ENCODE data around the gene CA6.

CA6 gene

DNA sequence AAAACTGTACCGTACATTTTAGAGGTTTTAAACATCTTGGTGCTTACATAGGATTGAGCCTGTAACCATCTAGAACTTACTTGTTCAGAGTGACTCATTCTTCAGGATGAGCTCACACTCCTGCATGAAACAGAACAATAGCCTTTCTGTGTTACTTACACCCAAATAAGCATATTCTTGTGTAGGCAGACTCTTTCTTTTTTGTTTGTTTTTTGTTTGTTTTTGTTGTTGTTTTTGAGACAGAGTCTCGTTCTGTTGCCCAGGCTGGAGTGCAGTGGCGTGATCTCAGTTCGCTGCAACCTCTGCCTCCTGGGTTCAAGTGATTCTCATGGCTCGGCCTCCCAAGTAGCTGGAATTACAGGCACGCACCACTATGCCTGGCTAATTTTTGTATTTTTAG lies 3.8 kb upstream of the CA6 start:
- Histone ChIP-seq H3K27ac (ENCODE audit: low read length) (no peak overlapping the region), H3K36me3 (replicated peaks; ENCODE audit: insufficient read depth, low read length) (no peaks in the 10 kb centered on the region), H3K4me3 (ENCODE audit: low read length) (no peak overlapping the region), H3F3A (ENCODE audit: insufficient read depth, low read length) (no peaks in the 10 kb centered on the region), H3K4me2 (ENCODE audit: low read depth, low read length) (no peak overlapping the region), H4K20me1 (ENCODE audit: insufficient read depth, low read length) (no peaks in the 10 kb centered on the region), H3K4me1 (ENCODE audit: low read length) (no peaks in the 10 kb centered on the region), H3K9ac (ENCODE audit: low read length) (no peak overlapping the region), H3K79me2 (ENCODE audit: low read length) (no peaks in the 10 kb centered on the region), H3K9me3 (replicated peaks; ENCODE audit: insufficient read depth, low read length) (no peaks in the 10 kb centered on the region), H3K9me2 (replicated peaks; ENCODE audit: insufficient read depth, low read length) (no peaks in the 10 kb centered on the region), H3K27me3 (replicated peaks; ENCODE audit: insufficient read depth, low read length) (no peaks in the 10 kb centered on the region), H2AFZ (ENCODE audit: low read length) (no peak overlapping the region)
- DNase-seq = no peak
- no peak for TF ChIP-seq EZH2 (optimal IDR thresholded peaks at IDR 0.05; ENCODE audit: low read depth, low read length)
- TF ChIP-seq CTCF (IDR thresholded peaks at IDR 0.05; ENCODE audit: low read length) = no peak
- TF ChIP-seq EZH2phosphoT487 (IDR thresholded peaks at IDR 0.05; ENCODE audit: low read length) = no peak

- no peaks in the 10 kb centered on the region for H3K9me3 ChIP-seq (replicated peaks; ENCODE audit: insufficient read depth, low read length)
- H2AFZ ChIP-seq (ENCODE audit: low read length) = no peak overlapping the region
- H3K4me3 ChIP-seq (ENCODE audit: low read length) = no peak overlapping the region
- no peaks in the 10 kb centered on the region for H3F3A ChIP-seq (ENCODE audit: insufficient read depth, low read length)
- no peak for DNase-seq
- H3K27me3 ChIP-seq (replicated peaks; ENCODE audit: insufficient read depth, low read length) = no peaks in the 10 kb centered on the region
- no peaks in the 10 kb centered on the region for H3K36me3 ChIP-seq (replicated peaks; ENCODE audit: insufficient read depth, low read length)
- no peaks in the 10 kb centered on the region for H3K79me2 ChIP-seq (ENCODE audit: low read length)
- no peak overlapping the region for H3K4me2 ChIP-seq (ENCODE audit: low read depth, low read length)
- no peaks in the 10 kb centered on the region for H3K9me2 ChIP-seq (replicated peaks; ENCODE audit: insufficient read depth, low read length)
- no peaks in the 10 kb centered on the region for H4K20me1 ChIP-seq (ENCODE audit: insufficient read depth, low read length)
- no peak for TF ChIP-seq EZH2phosphoT487 (IDR thresholded peaks at IDR 0.05; ENCODE audit: low read length)
- TF ChIP-seq EZH2 (optimal IDR thresholded peaks at IDR 0.05; ENCODE audit: low read depth, low read length) = no peak
- TF ChIP-seq CTCF (IDR thresholded peaks at IDR 0.05; ENCODE audit: low read length) = no peak
- H3K27ac ChIP-seq (ENCODE audit: low read length) = no peak overlapping the region
- no peak overlapping the region for H3K9ac ChIP-seq (ENCODE audit: low read length)
- no peaks in the 10 kb centered on the region for H3K4me1 ChIP-seq (ENCODE audit: low read length)
Measured at GRCh38 chr1:8943498-8944405, 1.9 kb upstream of the CA6 start.

- Histone ChIP-seq H3K9me2 (replicated peaks; ENCODE audit: insufficient read depth, low read length) (no peaks in the 10 kb centered on the region), H3K9ac (ENCODE audit: low read length) (no peak overlapping the region), H3K9me3 (replicated peaks; ENCODE audit: insufficient read depth, low read length) (no peaks in the 10 kb centered on the region), H3K79me2 (ENCODE audit: low read length) (no peaks in the 10 kb centered on the region), H3K27me3 (replicated peaks; ENCODE audit: insufficient read depth, low read length) (no peaks in the 10 kb centered on the region), H3K4me3 (ENCODE audit: low read length) (no peak overlapping the region), H3K4me1 (ENCODE audit: low read length) (no peaks in the 10 kb centered on the region), H2AFZ (ENCODE audit: low read length) (no peak overlapping the region), H3F3A (ENCODE audit: insufficient read depth, low read length) (no peaks in the 10 kb centered on the region), H3K4me2 (ENCODE audit: low read depth, low read length) (no peak overlapping the region), H3K36me3 (replicated peaks; ENCODE audit: insufficient read depth, low read length) (no peaks in the 10 kb centered on the region), H4K20me1 (ENCODE audit: insufficient read depth, low read length) (no peaks in the 10 kb centered on the region), H3K27ac (ENCODE audit: low read length) (no peak overlapping the region)
- TF ChIP-seq EZH2phosphoT487 (IDR thresholded peaks at IDR 0.05; ENCODE audit: low read length) (no peak), EZH2 (optimal IDR thresholded peaks at IDR 0.05; ENCODE audit: low read depth, low read length) (no peak)
- DNase-seq = no peak
Measured at GRCh38 chr1:8947127-8947691, 1.5 kb downstream of the CA6 start.

DNA sequence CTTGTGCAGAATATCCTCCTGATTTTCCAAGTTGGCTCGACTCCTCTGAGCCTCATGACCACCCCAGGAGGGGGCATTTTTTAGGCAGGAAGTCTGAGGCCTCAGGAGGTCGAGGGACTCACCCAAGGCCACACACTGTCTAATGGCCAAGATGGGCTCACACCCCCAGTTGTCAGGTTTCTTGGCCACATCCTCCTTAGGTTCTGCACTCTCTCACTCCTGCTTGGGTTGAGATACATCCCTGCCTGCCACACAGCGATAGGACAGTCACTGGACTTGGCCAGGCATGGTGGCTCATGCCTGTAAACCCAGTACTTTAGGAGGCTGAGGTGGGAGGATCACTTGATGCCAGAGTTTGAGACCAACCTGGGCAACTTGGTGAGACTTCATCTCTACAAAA lies 4.6 kb downstream of the CA6 start:
- no peaks in the 10 kb centered on the region for H3K9me3 ChIP-seq (replicated peaks; ENCODE audit: insufficient read depth, low read length)
- no peak overlapping the region for H3K4me2 ChIP-seq (ENCODE audit: low read depth, low read length)
- no peak for TF ChIP-seq CTCF (IDR thresholded peaks at IDR 0.05; ENCODE audit: low read length)
- TF ChIP-seq EZH2phosphoT487 (IDR thresholded peaks at IDR 0.05; ENCODE audit: low read length) = no peak
- no peak for TF ChIP-seq EZH2 (optimal IDR thresholded peaks at IDR 0.05; ENCODE audit: low read depth, low read length)
- no peaks in the 10 kb centered on the region for H3F3A ChIP-seq (ENCODE audit: insufficient read depth, low read length)
- H4K20me1 ChIP-seq (ENCODE audit: insufficient read depth, low read length) = no peaks in the 10 kb centered on the region
- H3K9ac ChIP-seq (ENCODE audit: low read length) = no peak overlapping the region
- no peaks in the 10 kb centered on the region for H3K4me1 ChIP-seq (ENCODE audit: low read length)
- no peaks in the 10 kb centered on the region for H3K79me2 ChIP-seq (ENCODE audit: low read length)
- H2AFZ ChIP-seq (ENCODE audit: low read length) = no peak overlapping the region
- H3K27ac ChIP-seq (ENCODE audit: low read length) = no peak overlapping the region
- no peak overlapping the region for H3K4me3 ChIP-seq (ENCODE audit: low read length)
- no peak for DNase-seq
- no peaks in the 10 kb centered on the region for H3K27me3 ChIP-seq (replicated peaks; ENCODE audit: insufficient read depth, low read length)
- no peaks in the 10 kb centered on the region for H3K9me2 ChIP-seq (replicated peaks; ENCODE audit: insufficient read depth, low read length)
- H3K36me3 ChIP-seq (replicated peaks; ENCODE audit: insufficient read depth, low read length) = no peaks in the 10 kb centered on the region

All from MM.1S (cell line).